ENCODE measurements around the gene ISOC1.

- TF ChIP-seq, protein P1, sequence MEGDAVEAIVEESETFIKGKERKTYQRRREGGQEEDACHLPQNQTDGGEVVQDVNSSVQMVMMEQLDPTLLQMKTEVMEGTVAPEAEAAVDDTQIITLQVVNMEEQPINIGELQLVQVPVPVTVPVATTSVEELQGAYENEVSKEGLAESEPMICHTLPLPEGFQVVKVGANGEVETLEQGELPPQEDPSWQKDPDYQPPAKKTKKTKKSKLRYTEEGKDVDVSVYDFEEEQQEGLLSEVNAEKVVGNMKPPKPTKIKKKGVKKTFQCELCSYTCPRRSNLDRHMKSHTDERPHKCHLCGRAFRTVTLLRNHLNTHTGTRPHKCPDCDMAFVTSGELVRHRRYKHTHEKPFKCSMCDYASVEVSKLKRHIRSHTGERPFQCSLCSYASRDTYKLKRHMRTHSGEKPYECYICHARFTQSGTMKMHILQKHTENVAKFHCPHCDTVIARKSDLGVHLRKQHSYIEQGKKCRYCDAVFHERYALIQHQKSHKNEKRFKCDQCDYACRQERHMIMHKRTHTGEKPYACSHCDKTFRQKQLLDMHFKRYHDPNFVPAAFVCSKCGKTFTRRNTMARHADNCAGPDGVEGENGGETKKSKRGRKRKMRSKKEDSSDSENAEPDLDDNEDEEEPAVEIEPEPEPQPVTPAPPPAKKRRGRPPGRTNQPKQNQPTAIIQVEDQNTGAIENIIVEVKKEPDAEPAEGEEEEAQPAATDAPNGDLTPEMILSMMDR (IDR thresholded peaks at IDR 0.05), result no peak
- TF ChIP-seq POLR2A (IDR thresholded peaks at IDR 0.05), result no peak
These were observed 43.1 kb downstream of the ISOC1 start for GRCh38 chr5:129137637-129138036.
